Measurements from ENCODE around the gene SLF1. TPM values are rescaled to one million over a fixed set of nuclear protein-coding genes. Genes with fewer than 3 reads are reported as not detected.
A peak's percentile ranks its signal among the peaks of the same experiment; 100 is the strongest.

Gene SLF1
- total and polyA plus RNA-seq, 4 experiments from 2014 or later: 4.3 to 16.5 (median 13.2) TPM

DNA sequence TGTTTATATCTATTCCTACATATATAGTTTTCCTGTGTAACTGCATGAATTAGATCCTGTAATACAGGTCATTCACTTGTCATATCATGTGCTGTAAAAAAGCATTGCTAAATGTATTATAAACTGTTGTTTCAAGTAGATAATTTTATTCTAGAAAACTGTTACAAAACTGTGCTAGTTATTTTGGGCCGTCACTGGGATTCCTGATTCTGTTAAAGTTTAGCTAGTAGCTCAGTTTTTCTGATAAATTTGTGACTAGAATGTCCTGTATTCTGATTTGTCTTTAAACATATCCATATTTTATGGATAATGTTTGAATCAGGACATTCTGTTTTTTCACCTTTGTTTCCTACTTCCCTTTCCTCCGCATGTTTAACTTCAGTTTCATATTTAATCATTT is 5.4 kb downstream of the SLF1 start:
- CTCF ChIA-PET (ENCODE audit: partially characterized antibody): no interaction called here

DNA sequence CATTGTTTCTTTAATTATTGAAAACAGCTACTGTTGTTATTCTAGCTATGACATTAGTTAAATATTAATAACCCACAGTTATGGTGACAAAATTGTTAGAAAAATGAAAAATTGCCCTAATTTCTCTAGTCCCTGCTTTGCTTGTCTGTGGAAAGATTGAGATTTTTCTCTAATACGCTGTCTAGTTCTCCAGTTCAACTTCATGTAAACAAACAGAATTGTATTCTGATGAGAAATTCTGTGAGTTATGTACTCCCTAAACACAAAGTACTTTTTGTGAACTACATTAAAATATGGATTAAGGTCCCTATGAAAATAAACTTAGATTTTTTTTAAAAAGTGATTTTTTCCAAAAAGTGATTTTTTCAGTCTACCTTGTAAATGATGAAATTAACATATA is 8.7 kb downstream of the SLF1 start:
- Mint-ChIP-seq H3K9me3 (no peaks in the 10 kb centered on the region), H3K36me3 (peaks cover 25 to 30% of the 10 kb centered on the region in 2 donors), H3K4me3 (no peak overlapping the region), H3K4me1 (peaks cover 5 to 21% (median 15%) of the 10 kb centered on the region in 4 donors), H3K27ac (no peak overlapping the region), H3K27me3 (no peaks in the 10 kb centered on the region)
- H3K36me3 ChIP-seq (ENCODE audit: insufficient read depth, low read length): peaks cover 4% of the 10 kb centered on the region
- ChIA-PET POLR2A (ENCODE audit: partially characterized antibody) (no interaction called here), CTCF (ENCODE audit: partially characterized antibody) (no interaction called here)
- no peak for DNase-seq
- H3K27ac ChIP-seq (ENCODE audit: low read depth, low read length): no peak overlapping the region
- H3K27me3 ChIP-seq (ENCODE audit: insufficient read depth, low read length): no peaks in the 10 kb centered on the region
- H3K9me3 ChIP-seq (ENCODE audit: control insufficient read depth in 1 of 2, low read length in 2 of 2): no peaks in the 10 kb centered on the region
- H3K4me3 ChIP-seq (ENCODE audit: low read length in 2 of 2): no peak overlapping the region
- peaks cover 13% of the 10 kb centered on the region for H3K4me1 ChIP-seq (ENCODE audit: insufficient read depth, low read length)
- intact Hi-C loops (cut with micrococcal nuclease): no loop called here

More for the DNA sequence above, 5.4 kb downstream of the SLF1 start:
- H3K27me3 ChIP-seq (ENCODE audit: insufficient read depth, low read length): no peaks in the 10 kb centered on the region
- peaks cover 41% of the 10 kb centered on the region for H3K4me1 ChIP-seq (ENCODE audit: insufficient read depth, low read length)
- peak overlapping the region in 3 of 8 donors; percentile 25 to 53 (median 29) for H3K4me3 Mint-ChIP-seq
- no peaks in the 10 kb centered on the region for H3K9me3 Mint-ChIP-seq
- POLR2A ChIA-PET (ENCODE audit: partially characterized antibody): no interaction called here
- no peak for DNase-seq
- no peaks in the 10 kb centered on the region for H3K36me3 ChIP-seq (ENCODE audit: insufficient read depth, low read length)
- H3K9me3 ChIP-seq (ENCODE audit: control insufficient read depth in 1 of 2, low read length in 2 of 2): no peaks in the 10 kb centered on the region
- H3K27ac Mint-ChIP-seq: peak overlapping the region in 1 of 7 donors; percentile 77
- H3K4me1 Mint-ChIP-seq: peaks cover 21 to 35% (median 29%) of the 10 kb centered on the region in 4 donors
- no peak overlapping the region for H3K27ac ChIP-seq (ENCODE audit: low read depth, low read length)
- no peaks in the 10 kb centered on the region for H3K27me3 Mint-ChIP-seq
- no peak overlapping the region for H3K4me3 ChIP-seq (ENCODE audit: low read length in 2 of 2)
- intact Hi-C loops (cut with micrococcal nuclease): no loop called here
- H3K36me3 Mint-ChIP-seq: peaks cover 1 to 6% of the 10 kb centered on the region in 2 donors

DNA sequence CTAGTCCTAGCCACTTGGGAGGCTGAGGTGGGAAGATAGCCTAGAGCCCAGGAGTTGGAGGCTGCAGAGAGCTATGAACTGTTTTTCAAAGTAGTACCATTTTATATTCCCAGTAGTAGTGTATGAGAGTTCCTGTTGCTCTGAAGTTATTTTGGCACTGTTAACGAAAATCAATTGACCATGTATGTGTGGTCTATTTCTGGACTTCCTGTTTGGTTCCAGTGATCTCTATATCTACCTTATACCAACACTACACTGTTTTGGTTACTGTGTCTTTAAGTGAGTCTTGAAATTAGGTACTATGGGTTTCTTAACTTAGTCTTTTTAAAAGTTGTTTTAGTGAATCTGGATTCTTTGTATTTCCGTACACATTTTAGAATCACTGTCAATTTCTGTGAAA is 13.6 kb downstream of the SLF1 start:
- DNase-seq: no peak
- H3K4me3 Mint-ChIP-seq: no peak overlapping the region
- intact Hi-C loops (cut with micrococcal nuclease): no loop called here
- H3K27ac Mint-ChIP-seq: peak overlapping the region in 1 of 7 donors; percentile 10
- Histone ChIP-seq H3K4me3 (ENCODE audit: low read length in 2 of 2) (no peak overlapping the region), H3K27me3 (ENCODE audit: insufficient read depth, low read length) (no peaks in the 10 kb centered on the region), H3K9me3 (ENCODE audit: control insufficient read depth in 1 of 2, low read length in 2 of 2) (no peaks in the 10 kb centered on the region), H3K4me1 (ENCODE audit: insufficient read depth, low read length) (no peaks in the 10 kb centered on the region), H3K27ac (ENCODE audit: low read depth, low read length) (no peak overlapping the region), H3K36me3 (ENCODE audit: insufficient read depth, low read length) (peaks cover 4% of the 10 kb centered on the region)
- ChIA-PET POLR2A (ENCODE audit: partially characterized antibody) (no interaction called here), CTCF (ENCODE audit: partially characterized antibody) (no interaction called here)
- H3K36me3 Mint-ChIP-seq: peaks cover 55 to 69% of the 10 kb centered on the region in 2 donors
- peaks cover 15 to 27% (median 22%) of the 10 kb centered on the region in 4 donors for H3K4me1 Mint-ChIP-seq
- peaks cover 0 to 9% (median 4%) of the 10 kb centered on the region in 8 donors for H3K9me3 Mint-ChIP-seq
- no peaks in the 10 kb centered on the region for H3K27me3 Mint-ChIP-seq

DNA sequence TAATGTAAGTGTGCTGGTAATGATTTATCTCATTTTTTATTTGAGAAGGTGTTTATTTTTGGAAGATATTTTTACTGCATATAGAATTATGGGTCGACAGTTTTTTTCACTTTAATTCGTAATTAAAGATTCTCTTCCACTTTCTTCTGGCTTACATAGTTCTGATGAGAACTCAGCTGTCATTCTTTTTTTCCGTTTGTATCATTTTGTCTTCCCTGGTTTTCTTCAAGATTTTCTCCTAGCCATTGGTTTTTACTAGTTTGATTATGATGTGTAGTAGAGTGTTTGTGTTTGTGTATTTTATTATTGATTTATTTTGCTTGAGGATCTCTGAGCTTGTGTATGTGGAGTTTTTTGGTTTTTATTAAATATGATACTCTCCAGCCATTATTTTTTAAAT is 21.7 kb downstream of the SLF1 start:
- Mint-ChIP-seq H3K27me3 (no peaks in the 10 kb centered on the region), H3K4me1 (peaks cover 10 to 44% (median 10%) of the 10 kb centered on the region in 4 donors), H3K36me3 (peaks cover 64 to 75% of the 10 kb centered on the region in 2 donors), H3K4me3 (no peak overlapping the region), H3K27ac (peak overlapping the region in 1 of 7 donors; percentile 75), H3K9me3 (peaks cover 0 to 34% (median 17%) of the 10 kb centered on the region in 8 donors)
- DNase-seq: no peak
- POLR2A ChIA-PET (ENCODE audit: partially characterized antibody): no interaction called here
- Histone ChIP-seq H3K9me3 (ENCODE audit: control insufficient read depth in 1 of 2, low read length in 2 of 2) (no peaks in the 10 kb centered on the region), H3K27me3 (ENCODE audit: insufficient read depth, low read length) (no peaks in the 10 kb centered on the region), H3K27ac (ENCODE audit: low read depth, low read length) (no peak overlapping the region), H3K4me3 (ENCODE audit: low read length in 2 of 2) (no peak overlapping the region), H3K4me1 (ENCODE audit: insufficient read depth, low read length) (no peaks in the 10 kb centered on the region), H3K36me3 (ENCODE audit: insufficient read depth, low read length) (no peaks in the 10 kb centered on the region)
- intact Hi-C loops (cut with micrococcal nuclease): no loop called here
- CTCF ChIA-PET (ENCODE audit: partially characterized antibody): no interaction called here

DNA sequence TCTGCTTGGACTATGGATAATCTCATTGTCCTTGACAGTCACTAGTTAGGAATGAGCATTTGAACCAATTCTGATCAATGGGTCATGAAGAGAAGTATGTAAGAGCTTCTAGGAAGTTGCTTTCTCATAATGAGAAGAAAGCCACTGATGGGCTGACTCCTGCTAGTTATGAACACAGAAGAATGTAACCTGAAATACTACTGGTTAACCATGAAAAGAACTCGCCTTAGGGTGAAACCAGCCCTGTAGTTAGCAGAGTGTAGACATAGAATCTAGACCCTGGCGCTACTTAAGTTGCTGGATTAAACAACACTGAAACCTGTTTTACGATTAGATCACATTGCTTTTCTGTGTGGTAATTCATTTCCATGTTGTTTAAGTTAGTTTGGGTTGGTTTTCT is 26.6 kb downstream of the SLF1 start:
- H3K9me3 Mint-ChIP-seq: peaks cover 0 to 13% (median 6%) of the 10 kb centered on the region in 8 donors
- no peaks in the 10 kb centered on the region for H3K27me3 Mint-ChIP-seq
- H3K27me3 ChIP-seq (ENCODE audit: insufficient read depth, low read length): no peaks in the 10 kb centered on the region
- no peaks in the 10 kb centered on the region for H3K4me1 ChIP-seq (ENCODE audit: insufficient read depth, low read length)
- no peak overlapping the region for H3K4me3 Mint-ChIP-seq
- H3K36me3 Mint-ChIP-seq: peaks cover 50 to 57% of the 10 kb centered on the region in 2 donors
- H3K27ac Mint-ChIP-seq: no peak overlapping the region
- POLR2A ChIA-PET (ENCODE audit: partially characterized antibody): no interaction called here
- H3K4me1 Mint-ChIP-seq: peaks cover 0 to 19% (median 5%) of the 10 kb centered on the region in 4 donors
- intact Hi-C loops (cut with micrococcal nuclease): no loop called here
- no peaks in the 10 kb centered on the region for H3K9me3 ChIP-seq (ENCODE audit: control insufficient read depth in 1 of 2, low read length in 2 of 2)
- H3K4me3 ChIP-seq (ENCODE audit: low read length in 2 of 2): no peak overlapping the region
- DNase-seq: no peak
- no peak overlapping the region for H3K27ac ChIP-seq (ENCODE audit: low read depth, low read length)
- CTCF ChIA-PET (ENCODE audit: partially characterized antibody): no interaction called here
- no peaks in the 10 kb centered on the region for H3K36me3 ChIP-seq (ENCODE audit: insufficient read depth, low read length)

DNA sequence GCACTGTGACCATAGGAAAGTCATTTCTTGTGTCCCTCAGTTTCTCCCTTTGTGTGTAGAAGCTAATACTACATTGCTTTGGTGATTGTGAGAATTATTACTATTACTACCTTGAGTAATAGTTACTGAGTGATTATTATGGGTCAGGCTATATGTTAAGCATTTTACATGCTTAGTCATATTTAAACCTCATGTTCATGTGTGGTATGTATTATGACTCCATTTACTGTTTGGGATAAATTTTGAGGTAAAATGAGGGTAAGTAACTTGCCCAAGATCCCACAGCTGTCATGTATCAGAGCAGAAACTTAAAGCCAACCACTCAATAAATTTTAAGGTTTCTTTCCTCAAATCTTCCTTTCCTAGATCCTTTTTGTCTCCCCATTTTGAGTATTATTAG is 28.3 kb downstream of the SLF1 start:
- Mint-ChIP-seq H3K4me3 (no peak overlapping the region), H3K27ac (no peak overlapping the region), H3K4me1 (peaks cover 0 to 12% (median 4%) of the 10 kb centered on the region in 4 donors), H3K36me3 (peaks cover 40 to 42% of the 10 kb centered on the region in 2 donors), H3K9me3 (no peaks in the 10 kb centered on the region), H3K27me3 (no peaks in the 10 kb centered on the region)
- DNase-seq: no peak
- Histone ChIP-seq H3K4me1 (ENCODE audit: insufficient read depth, low read length) (no peaks in the 10 kb centered on the region), H3K27ac (ENCODE audit: low read depth, low read length) (no peak overlapping the region), H3K4me3 (ENCODE audit: low read length in 2 of 2) (no peak overlapping the region), H3K27me3 (ENCODE audit: insufficient read depth, low read length) (no peaks in the 10 kb centered on the region), H3K36me3 (ENCODE audit: insufficient read depth, low read length) (no peaks in the 10 kb centered on the region), H3K9me3 (ENCODE audit: control insufficient read depth in 1 of 2, low read length in 2 of 2) (no peaks in the 10 kb centered on the region)
- intact Hi-C loops (cut with micrococcal nuclease): no loop called here
- ChIA-PET POLR2A (ENCODE audit: partially characterized antibody) (no interaction called here), CTCF (ENCODE audit: partially characterized antibody) (no interaction called here)

DNA sequence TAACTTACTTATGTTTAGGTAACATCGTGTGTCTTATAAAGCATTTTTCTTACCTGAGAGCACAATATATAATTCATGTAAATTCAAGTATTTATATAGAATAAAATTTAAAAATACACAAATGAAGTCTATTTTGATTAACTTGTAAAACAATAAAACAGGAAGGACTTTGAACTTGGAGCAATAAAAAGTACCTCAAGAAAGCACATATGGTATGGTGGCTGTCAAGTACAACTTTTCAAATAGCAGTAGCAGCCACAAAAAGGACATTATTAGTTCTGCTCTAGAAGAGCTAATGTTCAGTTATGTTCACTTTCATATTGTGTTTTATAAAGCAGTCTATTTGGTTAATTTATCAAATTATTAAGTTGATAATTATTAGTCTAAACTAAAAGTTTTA is 31.4 kb downstream of the SLF1 start:
- Histone ChIP-seq H3K4me1 (ENCODE audit: insufficient read depth, low read length) (no peaks in the 10 kb centered on the region), H3K9me3 (ENCODE audit: control insufficient read depth in 1 of 2, low read length in 2 of 2) (no peaks in the 10 kb centered on the region), H3K27ac (ENCODE audit: low read depth, low read length) (no peak overlapping the region), H3K36me3 (ENCODE audit: insufficient read depth, low read length) (no peaks in the 10 kb centered on the region), H3K27me3 (ENCODE audit: insufficient read depth, low read length) (no peaks in the 10 kb centered on the region), H3K4me3 (ENCODE audit: low read length in 2 of 2) (no peak overlapping the region)
- no peak for DNase-seq
- CTCF ChIA-PET (ENCODE audit: partially characterized antibody): no interaction called here
- POLR2A ChIA-PET (ENCODE audit: partially characterized antibody): no interaction called here
- Mint-ChIP-seq H3K4me1 (peaks cover 0 to 3% (median 1%) of the 10 kb centered on the region in 4 donors), H3K27me3 (no peaks in the 10 kb centered on the region), H3K27ac (no peak overlapping the region), H3K4me3 (no peak overlapping the region), H3K9me3 (peaks cover 0 to 4% (median 2%) of the 10 kb centered on the region in 8 donors), H3K36me3 (peaks cover 42 to 52% of the 10 kb centered on the region in 2 donors)
- intact Hi-C loops (cut with micrococcal nuclease): no loop called here

DNA sequence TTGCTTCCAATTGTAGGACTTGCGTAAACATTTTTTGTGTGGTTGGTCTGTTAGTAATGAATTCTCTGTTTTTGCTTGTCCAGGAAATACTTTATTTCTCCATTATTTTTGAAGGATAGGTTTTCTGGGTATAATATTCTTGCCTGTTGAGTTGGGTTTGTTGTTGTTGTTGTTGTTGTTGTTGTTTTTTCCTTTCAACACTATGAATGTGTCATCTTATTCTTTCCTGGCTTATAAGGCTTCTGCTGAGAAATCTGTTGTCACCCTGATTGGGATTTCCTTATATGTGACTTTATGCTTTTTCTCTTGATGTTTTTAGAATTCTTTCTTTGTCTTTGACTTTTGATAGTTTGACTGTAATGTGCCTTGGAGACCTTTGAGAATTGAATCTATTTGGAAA is 39.8 kb downstream of the SLF1 start:
- Histone ChIP-seq H3K9me3 (ENCODE audit: control insufficient read depth in 1 of 2, low read length in 2 of 2) (peaks cover 0 to 8% of the 10 kb centered on the region in 2 donors), H3K27me3 (ENCODE audit: insufficient read depth, low read length) (no peaks in the 10 kb centered on the region), H3K4me3 (ENCODE audit: low read length in 2 of 2) (no peak overlapping the region), H3K36me3 (ENCODE audit: insufficient read depth, low read length) (peaks cover 5% of the 10 kb centered on the region), H3K27ac (ENCODE audit: low read depth, low read length) (no peak overlapping the region), H3K4me1 (ENCODE audit: insufficient read depth, low read length) (no peaks in the 10 kb centered on the region)
- peaks cover 0 to 6% (median 0%) of the 10 kb centered on the region in 4 donors for H3K4me1 Mint-ChIP-seq
- CTCF ChIA-PET (ENCODE audit: partially characterized antibody): interaction anchor here (1.1 kb wide), 1 partner anchor 72 kb away, joined by 3 read pairs; no protein-coding TSS in a partner anchor
- intact Hi-C loops (cut with micrococcal nuclease): no loop called here
- H3K9me3 Mint-ChIP-seq: peaks cover 5 to 49% (median 38%) of the 10 kb centered on the region in 8 donors
- no peak for DNase-seq
- no peak overlapping the region for H3K27ac Mint-ChIP-seq
- no peaks in the 10 kb centered on the region for H3K27me3 Mint-ChIP-seq
- H3K4me3 Mint-ChIP-seq: no peak overlapping the region
- POLR2A ChIA-PET (ENCODE audit: partially characterized antibody): no interaction called here
- peaks cover 67 to 74% of the 10 kb centered on the region in 2 donors for H3K36me3 Mint-ChIP-seq
